ENCODE results near the gene MRPL10.
A peak's percentile ranks its signal among the peaks of the same experiment; 100 is the strongest.

Gene MRPL10

GRCh38 chr17:47831003-47831933 is at the start of gene MRPL10, which contains the start of gene LRRC46:
MRPL10 (minus strand) TSS chr17:47831541; CDS start chr17:47831511, 30 bp downstream.
LRRC46 (plus strand) TSS chr17:47831670; CDS start chr17:47831990, 320 bp downstream.
- DNase-seq: peak; percentile 90

- DNase-seq: no peak
These were observed 48.6 kb upstream of the MRPL10 start for GRCh38 chr17:47879776-47880454.

- DNase-seq: no peak
These were observed 47.8 kb upstream of the MRPL10 start for GRCh38 chr17:47879028-47879585.

- DNase-seq: no peak
These were observed 47.1 kb upstream of the MRPL10 start for GRCh38 chr17:47878203-47879027.

- no peak for DNase-seq
These were observed 46.2 kb upstream of the MRPL10 start for GRCh38 chr17:47877368-47878034.

GRCh38 chr17:47875011-47875985 is 44.0 kb upstream of the MRPL10 start:
- DNase-seq: no peak

- DNase-seq: no peak
These were observed 42.1 kb upstream of the MRPL10 start for GRCh38 chr17:47873200-47874090.

GRCh38 chr17:47872651-47873161 is 41.4 kb upstream of the MRPL10 start:
- DNase-seq: no peak

- no peak for DNase-seq
These were observed 40.8 kb upstream of the MRPL10 start for GRCh38 chr17:47872019-47872650.

- no peak for DNase-seq
These were observed 39.7 kb upstream of the MRPL10 start for GRCh38 chr17:47871048-47871447.

- no peak for DNase-seq
These were observed 38.7 kb upstream of the MRPL10 start for GRCh38 chr17:47870056-47870455.

- DNase-seq: no peak
These were observed 37.8 kb upstream of the MRPL10 start for GRCh38 chr17:47869114-47869513.

GRCh38 chr17:47867813-47868533 is 36.6 kb upstream of the MRPL10 start:
- no peak for DNase-seq

- DNase-seq: no peak
These were observed 35.6 kb upstream of the MRPL10 start for GRCh38 chr17:47866941-47867340.

GRCh38 chr17:47864791-47865216 is 33.5 kb upstream of the MRPL10 start:
- no peak for DNase-seq

- no peak for DNase-seq
These were observed 31.5 kb upstream of the MRPL10 start for GRCh38 chr17:47862621-47863440.

GRCh38 chr17:47860386-47860785 is 29.0 kb upstream of the MRPL10 start:
- DNase-seq: no peak
